CD14-positive monocyte (primary cell): ENCODE results near the gene SCIN. TPM values are rescaled to one million over a fixed set of nuclear protein-coding genes. Genes with fewer than 3 reads are reported as not detected.

Experiments
- DNase-seq, 3 donors: peaks; one replicate each; pipeline ENCODE4 v3.0.0-alpha.2; 2011 to 2022
- H2AFZ ChIP-seq: 2 replicates; pipeline ENCODE4 v1.6.0; 2012; ENCODE audit warnings: mild to moderate bottlenecking, low read depth, low read length, inconsistent platforms; ENCODE audit not compliant: insufficient read depth, poor library complexity, severe bottlenecking
- H3K27ac ChIP-seq, 2 donors: 1 replicate in 1 of 2; 2 replicates in 1 of 2; pipeline ENCODE4 v1.5.1; 2012 to 2013; ENCODE audit warnings: low read length in 2 of 2, control low read depth in 1 of 2, inconsistent platforms in 1 of 2, low read depth in 1 of 2, mild to moderate bottlenecking in 1 of 2
- H3K27me3 ChIP-seq, 2 donors: one replicate each; pipeline versions ENCODE4 v1.6.0 to v1.6.1; 2011 to 2013; ENCODE audit warnings: low read length in 2 of 2; ENCODE audit not compliant: control insufficient read depth in 2 of 2, insufficient read depth in 2 of 2
- H3K36me3 ChIP-seq, 2 donors: replicated peaks in 1 of 2; 1 replicate in 1 of 2; 2 replicates in 1 of 2; pipeline versions ENCODE4 v1.5.1 to v1.6.1; 2012 to 2013; ENCODE audit warnings: low read length in 2 of 2, control low read depth in 1 of 2, inconsistent platforms in 1 of 2, mild to moderate bottlenecking in 1 of 2; ENCODE audit not compliant: insufficient read depth in 2 of 2, control insufficient read depth in 1 of 2
- H3K4me1 ChIP-seq, 2 donors: 1 replicate in 1 of 2; 2 replicates in 1 of 2; pipeline versions ENCODE4 v1.5.1 to v1.6.1; 2012 to 2013; ENCODE audit warnings: low read length in 2 of 2, control low read depth in 1 of 2, inconsistent platforms in 1 of 2, mild to moderate bottlenecking in 1 of 2, moderate library complexity in 1 of 2; ENCODE audit not compliant: insufficient read depth in 2 of 2, control insufficient read depth in 1 of 2
- H3K4me2 ChIP-seq: replicated peaks from 2 replicates; pipeline ENCODE3; 2012; ENCODE audit warnings: low read length, moderate library complexity, mild to moderate bottlenecking; ENCODE audit not compliant: poor library complexity, severe bottlenecking; ENCODE audit errors: extremely low read depth
- H3K4me3 ChIP-seq, 3 experiments: fragments of 200-600 bp in 1 of 3; sonication (generic) in 1 of 3; replicated peaks in 1 of 3; 1 replicate in 2 of 3; 2 replicates in 1 of 3; pipeline ENCODE4 v1.5.1; 2011 to 2013; ENCODE audit warnings: low read length in 3 of 3, mild to moderate bottlenecking in 3 of 3, control low read depth in 2 of 3, low read depth in 2 of 3, inconsistent platforms in 1 of 3, moderate library complexity in 1 of 3
- H3K79me2 ChIP-seq: 2 replicates; pipeline ENCODE4 v1.6.0; 2012; ENCODE audit warnings: mild to moderate bottlenecking, control low read depth, inconsistent platforms, low read length, moderate library complexity; ENCODE audit not compliant: insufficient read depth
- H3K9ac ChIP-seq: 2 replicates; pipeline ENCODE4 v1.6.0; 2017; ENCODE audit warnings: low read length, mild to moderate bottlenecking; ENCODE audit not compliant: insufficient read depth, poor library complexity, severe bottlenecking
- H3K9me3 ChIP-seq, 2 donors: replicated peaks in 1 of 2; 1 replicate in 1 of 2; 2 replicates in 1 of 2; pipeline versions ENCODE4 v1.5.1 to v1.6.1; 2012 to 2013; ENCODE audit warnings: low read length in 2 of 2, control low read depth in 1 of 2; ENCODE audit not compliant: control insufficient read depth in 1 of 2, insufficient read depth in 1 of 2
- H4K20me1 ChIP-seq: 2 replicates; pipeline ENCODE4 v1.6.0; 2012; ENCODE audit warnings: mild to moderate bottlenecking, low read length, control low read depth, moderate library complexity; ENCODE audit not compliant: insufficient read depth
- H3K27ac Mint-ChIP-seq, 7 donors: one replicate each; pipeline ENCODE4 v1.8.0; 2020; ENCODE audit warnings: mild to moderate bottlenecking in 7 of 7, mixed read lengths in 7 of 7, moderate library complexity in 6 of 7, inconsistent platforms in 2 of 7
- H3K27me3 Mint-ChIP-seq, 3 donors: one replicate each; pipeline ENCODE4 v1.8.0; 2021 to 2022; ENCODE audit warnings: low read depth in 3 of 3, mild to moderate bottlenecking in 3 of 3, mixed read lengths in 3 of 3, moderate library complexity in 3 of 3, inconsistent platforms in 1 of 3
- H3K36me3 Mint-ChIP-seq, 2 donors: one replicate each; pipeline ENCODE4 v1.8.0; 2020; ENCODE audit warnings: mixed read lengths in 2 of 2, inconsistent platforms in 1 of 2, mild to moderate bottlenecking in 1 of 2
- H3K4me1 Mint-ChIP-seq: one replicate; pipeline ENCODE4 v1.8.0; 2020; ENCODE audit warnings: mild to moderate bottlenecking, mixed read lengths
- H3K4me3 Mint-ChIP-seq, 2 donors: one replicate each; pipeline ENCODE4 v1.8.0; 2020; ENCODE audit warnings: mild to moderate bottlenecking in 2 of 2, mixed read lengths in 2 of 2, moderate library complexity in 1 of 2
- H3K9me3 Mint-ChIP-seq, 7 donors: one replicate each; pipeline ENCODE4 v1.8.0; 2020 to 2022; ENCODE audit warnings: mixed read lengths in 7 of 7, mild to moderate bottlenecking in 6 of 7, moderate library complexity in 6 of 7, inconsistent platforms in 2 of 7
- CTCF ChIP-seq: fragments of 200-600 bp; IDR thresholded peaks from one replicate; pipeline ENCODE4 v1.8.0; 2022; ENCODE audit warnings: antibody characterized with exemption, mild to moderate bottlenecking
- WGBS: methylation state at CpG from one replicate; pipeline ENCODE4 v1.1.5; 2013; ENCODE audit warnings: missing lambda C conversion rate; ENCODE audit not compliant: insufficient coverage; 5-methylcytosine and 5-hydroxymethylcytosine counted together
- intact Hi-C, 2 donors: fragments of 100-400 bp; cut with micrococcal nuclease; formaldehyde crosslinking; loops; one replicate each; pipeline versions ENCODE4 v1.15.0 to v1.15.1; 2023
- polyA plus RNA-seq, 3 donors: library from polyadenylated mRNA; depleted of rRNA in 1 of 3; unstranded in 2 of 3; stranded (reverse) in 1 of 3; fragments of 300-500 nt in 2 of 3; fragments of >200 nt in 1 of 3; fragmentation: Illumina TruSeq in 2 of 3; gene quantifications; 1 replicate in 2 of 3; 2 replicates in 1 of 3; pipeline ENCODE4 v1.2.3, GENCODE V29; 2012 to 2021

SCIN gene
- polyA plus RNA-seq, 3 donors = 0.08 TPM; not detected in 2

DNA sequence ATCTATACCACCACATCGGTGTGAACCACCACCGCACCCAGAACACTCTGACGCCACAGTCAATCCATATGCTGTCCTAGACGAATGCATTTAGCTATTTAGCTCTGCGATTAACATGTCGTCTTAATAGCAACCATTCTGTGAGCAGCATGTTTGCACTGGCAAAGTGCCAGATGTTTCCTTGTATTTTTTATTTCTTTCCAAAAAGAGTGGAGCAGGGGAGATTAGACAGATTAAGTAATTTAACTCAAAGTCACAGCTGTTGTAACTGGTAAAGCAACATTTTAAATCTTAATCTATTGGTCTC, 59.9 kb downstream of the SCIN start:
- no peak overlapping the region for H3K4me3 ChIP-seq
- TF ChIP-seq CTCF = no peak
- no peaks in the 10 kb centered on the region for H3K36me3 ChIP-seq
- H3K36me3 Mint-ChIP-seq = no peaks in the 10 kb centered on the region
- no peaks in the 10 kb centered on the region for H4K20me1 ChIP-seq
- no peak overlapping the region for H3K27ac ChIP-seq
- peaks cover under 1% of the 10 kb centered on the region for H3K4me1 Mint-ChIP-seq
- no peaks in the 10 kb centered on the region for H3K79me2 ChIP-seq
- no peaks in the 10 kb centered on the region for H3K27me3 ChIP-seq
- H2AFZ ChIP-seq = no peak overlapping the region
- H3K9me3 ChIP-seq = no peaks in the 10 kb centered on the region
- intact Hi-C loops = loop anchor here in 1 of 2 donors (10.0 kb wide), 1 partner anchor 634 kb away; no protein-coding TSS in a partner anchor
- peaks cover 0 to under 1% of the 10 kb centered on the region in 2 donors for H3K4me1 ChIP-seq
- no peak overlapping the region for H3K27ac Mint-ChIP-seq
- no peak overlapping the region for H3K9ac ChIP-seq
- H3K4me2 ChIP-seq = no peak overlapping the region
- peaks cover 0 to 3% (median 2%) of the 10 kb centered on the region in 3 donors for H3K27me3 Mint-ChIP-seq
- DNase-seq = no peak
- H3K9me3 Mint-ChIP-seq = no peaks in the 10 kb centered on the region
- 95% methylated on average over 5 of the region's 6 CpGs for WGBS
- no peak overlapping the region for H3K4me3 Mint-ChIP-seq

- no peak overlapping the region for H3K27ac ChIP-seq
- Mint-ChIP-seq H3K36me3 (no peaks in the 10 kb centered on the region), H3K9me3 (no peaks in the 10 kb centered on the region), H3K4me1 (peaks cover 18% of the 10 kb centered on the region), H3K27me3 (no peaks in the 10 kb centered on the region), H3K4me3 (no peak overlapping the region), H3K27ac (no peak overlapping the region)
- no peaks in the 10 kb centered on the region for H3K27me3 ChIP-seq
- no peak for TF ChIP-seq CTCF
- H2AFZ ChIP-seq = no peak overlapping the region
- H3K36me3 ChIP-seq = no peaks in the 10 kb centered on the region
- H3K79me2 ChIP-seq = no peaks in the 10 kb centered on the region
- 0% methylated on average over 2 of the region's 4 CpGs for WGBS
- H3K9ac ChIP-seq = no peak overlapping the region
- no peak overlapping the region for H3K4me3 ChIP-seq
- DNase-seq = no peak
- intact Hi-C loops = loop anchor here in 1 of 2 donors (10.0 kb wide), 1 partner anchor 631 kb away; no protein-coding TSS in a partner anchor
- H3K4me1 ChIP-seq = peaks cover 9 to 16% of the 10 kb centered on the region in 2 donors
- H4K20me1 ChIP-seq = no peaks in the 10 kb centered on the region
- H3K4me2 ChIP-seq = no peak overlapping the region
- no peaks in the 10 kb centered on the region for H3K9me3 ChIP-seq
Observed at GRCh38 chr7:12633582-12633981, 63.1 kb downstream of the SCIN start.
